SH-SY5Y (cell line): ENCODE results near the gene KIRREL1.

Source experiments
- GATA2 ChIP-seq: IDR thresholded peaks from 2 replicates; pipeline ENCODE4 v1.6.1; 2011; ENCODE audit warnings: mild to moderate bottlenecking, low read depth, low read length
- GATA3 ChIP-seq: IDR thresholded peaks from 2 replicates; pipeline ENCODE4 v1.6.1; 2011; ENCODE audit warnings: low read depth, mild to moderate bottlenecking, low read length, moderate library complexity

GRCh38 chr1:158056498-158056897 lies 63.1 kb downstream of the KIRREL1 start:
- TF ChIP-seq GATA2 (no peak), GATA3 (no peak)
